DOHH2 (cell line): ENCODE data around the gene OAS2.

ENCODE experiments used
- H3F3A ChIP-seq: fragments of 200-600 bp; sonication (generic), shearing (Covaris generic); 2 replicates; pipeline ENCODE4 v1.6.0; 2016; ENCODE audit warnings: antibody characterized with exemption, mild to moderate bottlenecking; ENCODE audit not compliant: control insufficient read depth, insufficient read depth
- H3K27ac ChIP-seq: fragments of 200-600 bp; sonication (generic); 2 replicates; pipeline ENCODE4 v1.5.1; 2014; ENCODE audit warnings: low read depth, mild to moderate bottlenecking, low read length, moderate library complexity
- H3K27me3 ChIP-seq: fragments of 200-600 bp; sonication (generic); 2 replicates; pipeline ENCODE4 v1.6.1; 2014; ENCODE audit warnings: mild to moderate bottlenecking, low read length, mixed read lengths; ENCODE audit not compliant: control insufficient read depth
- H3K36me3 ChIP-seq: fragments of 200-600 bp; sonication (generic); 2 replicates; pipeline ENCODE4 v1.6.1; 2014; ENCODE audit warnings: mild to moderate bottlenecking, low read length, moderate library complexity, mixed read lengths; ENCODE audit not compliant: control insufficient read depth
- H3K4me1 ChIP-seq: fragments of 200-600 bp; sonication (generic); 2 replicates; pipeline ENCODE4 v1.6.1; 2014; ENCODE audit warnings: mild to moderate bottlenecking, low read length, mixed read lengths; ENCODE audit not compliant: control insufficient read depth
- H3K4me2 ChIP-seq: fragments of 200-600 bp; sonication (generic); 2 replicates; pipeline ENCODE4 v1.6.0; 2014; ENCODE audit warnings: mild to moderate bottlenecking, low read length, moderate library complexity
- H3K4me3 ChIP-seq: fragments of 200-600 bp; sonication (generic); 2 replicates; pipeline ENCODE4 v1.5.1; 2014; ENCODE audit warnings: mild to moderate bottlenecking, low read length, mixed read lengths
- H3K79me2 ChIP-seq: fragments of 200-600 bp; sonication (generic); 2 replicates; pipeline ENCODE4 v1.6.1; 2014; ENCODE audit warnings: mild to moderate bottlenecking, low read length, mixed read lengths; ENCODE audit not compliant: control insufficient read depth
- H3K9me2 ChIP-seq: fragments of 200-600 bp; sonication (generic); replicated peaks from 2 replicates; pipeline ENCODE4 v1.6.1; 2014; ENCODE audit warnings: mild to moderate bottlenecking, low read length, mixed read lengths; ENCODE audit not compliant: control insufficient read depth
- H3K9me3 ChIP-seq: fragments of 200-600 bp; sonication (generic); 2 replicates; pipeline ENCODE4 v1.6.1; 2014; ENCODE audit warnings: antibody characterized with exemption, low read length, mixed read lengths; ENCODE audit not compliant: control insufficient read depth, insufficient read depth
- H4K20me1 ChIP-seq: fragments of 200-600 bp; sonication (generic); 2 replicates; pipeline ENCODE4 v1.6.0; 2014; ENCODE audit warnings: low read depth, mild to moderate bottlenecking, antibody characterized with exemption, low read length, moderate library complexity; ENCODE audit not compliant: control insufficient read depth, insufficient read depth
- CTCF ChIP-seq: fragments of 200-600 bp; sonication (generic); IDR thresholded peaks from one replicate; pipeline ENCODE4 v1.5.1; 2014; ENCODE audit warnings: antibody characterized with exemption, mild to moderate bottlenecking, low read depth, low read length; ENCODE audit not compliant: poor library complexity, severe bottlenecking
- EZH2phosphoT487 ChIP-seq: fragments of 200-600 bp; sonication (generic); IDR thresholded peaks from 2 replicates; pipeline ENCODE4 v1.6.1; 2017; ENCODE audit warnings: borderline replicate concordance, mild to moderate bottlenecking, antibody characterized with exemption, low read length, moderate library complexity, mixed read lengths

The OAS2 gene

GRCh38 chr12:112946236-112947000 lies 31.9 kb upstream of the OAS2 start:
- Histone ChIP-seq H3K9me2 (no peaks in the 10 kb centered on the region), H3K4me3 (no peak overlapping the region), H3K27ac (no peak overlapping the region), H3K36me3 (no peaks in the 10 kb centered on the region), H4K20me1 (no peaks in the 10 kb centered on the region), H3K4me2 (no peak overlapping the region), H3K27me3 (no peaks in the 10 kb centered on the region), H3K79me2 (no peaks in the 10 kb centered on the region), H3F3A (no peaks in the 10 kb centered on the region; the same call in 1 of the 2 replicates), H3K4me1 (no peaks in the 10 kb centered on the region), H3K9me3 (no peaks in the 10 kb centered on the region)
- TF ChIP-seq EZH2phosphoT487, result no peak
- TF ChIP-seq CTCF, result no peak

GRCh38 chr12:112947314-112947713 lies 31.0 kb upstream of the OAS2 start:
- H3K27ac ChIP-seq, result no peak overlapping the region
- H3K4me1 ChIP-seq, result peaks cover 2% of the 10 kb centered on the region
- H3K4me2 ChIP-seq, result no peak overlapping the region
- no peaks in the 10 kb centered on the region for H3K79me2 ChIP-seq
- no peaks in the 10 kb centered on the region for H3K9me2 ChIP-seq
- no peaks in the 10 kb centered on the region for H3K9me3 ChIP-seq
- TF ChIP-seq EZH2phosphoT487 (no peak), CTCF (no peak)
- no peaks in the 10 kb centered on the region for H3K36me3 ChIP-seq
- H3F3A ChIP-seq, result peaks cover 2% of the 10 kb centered on the region; the same call in 1 of the 2 replicates
- no peaks in the 10 kb centered on the region for H3K27me3 ChIP-seq
- H3K4me3 ChIP-seq, result no peak overlapping the region
- H4K20me1 ChIP-seq, result no peaks in the 10 kb centered on the region

- H4K20me1 ChIP-seq, result no peaks in the 10 kb centered on the region
- no peak overlapping the region for H3K4me2 ChIP-seq
- no peaks in the 10 kb centered on the region for H3K9me3 ChIP-seq
- no peaks in the 10 kb centered on the region for H3K27me3 ChIP-seq
- H3K4me3 ChIP-seq, result no peak overlapping the region
- no peaks in the 10 kb centered on the region for H3K79me2 ChIP-seq
- peaks cover 2% of the 10 kb centered on the region; the same call in 1 of the 2 replicates for H3F3A ChIP-seq
- H3K9me2 ChIP-seq, result no peaks in the 10 kb centered on the region
- H3K27ac ChIP-seq, result no peak overlapping the region
- TF ChIP-seq EZH2phosphoT487 (no peak), CTCF (no peak)
- H3K4me1 ChIP-seq, result peaks cover 7% of the 10 kb centered on the region
- H3K36me3 ChIP-seq, result no peaks in the 10 kb centered on the region
Measured at GRCh38 chr12:112947761-112948160, 30.6 kb upstream of the OAS2 start.
